GM11168 (cell line): ENCODE measurements around the gene OR5H14.

Experiments
- in situ Hi-C: fragments of 300-500 bp; cut with MboI; formaldehyde crosslinking; loops from one replicate; pipeline ENCODE4 v1.12.0; 2022; ENCODE audit warnings: low sequenced_read_pairs; ENCODE audit not compliant: unreplicated experiment

Gene OR5H14

DNA sequence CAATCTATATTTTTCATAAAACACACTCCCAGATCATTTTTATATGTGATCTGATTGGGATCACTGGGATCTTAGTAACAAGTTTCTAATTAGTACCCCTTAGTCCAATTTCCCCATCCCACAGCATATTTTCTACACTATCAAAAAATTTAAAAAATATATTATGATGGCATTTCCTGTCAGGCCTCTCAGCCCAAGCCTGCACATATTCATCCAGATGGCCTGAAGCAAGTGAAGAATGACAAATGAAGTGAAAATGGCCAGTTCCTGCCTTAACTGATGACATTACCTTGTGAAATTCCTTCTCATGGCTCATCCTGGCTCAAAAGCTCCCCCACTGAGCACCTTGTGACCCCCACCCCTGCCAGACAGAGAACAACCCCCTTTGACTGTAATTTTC is 43.6 kb downstream of the OR5H14 start:
- in situ Hi-C loops = loop anchor here (25.0 kb wide), 1 partner anchor 146 kb away; no protein-coding TSS in a partner anchor

- in situ Hi-C loops = loop anchor here (25.0 kb wide), 1 partner anchor 141 kb away; no protein-coding TSS in a partner anchor
Observed at GRCh38 chr3:98196293-98196692, 49.0 kb downstream of the OR5H14 start.

- in situ Hi-C loops = loop anchor here (25.0 kb wide), 1 partner anchor 138 kb away; no protein-coding TSS in a partner anchor
Observed at GRCh38 chr3:98199020-98199419, 51.7 kb downstream of the OR5H14 start.
